Lung (tissue), 12 donors: Measurements from ENCODE around the gene PPP2R5C. TPM values are rescaled to one million over a fixed set of nuclear protein-coding genes. Genes with fewer than 3 reads are reported as not detected.

Source experiments
- ATAC-seq: fragments of 200-7000 bp; cut with Tn5 transposase; one replicate; pipeline ENCODE4 v1.9.1; 2020; ENCODE audit warnings: moderate number of reproducible peaks; ENCODE audit not compliant: insufficient read depth, low FRiP score
- DNase-seq, 3 donors: peaks; one replicate each; pipeline ENCODE4 v3.0.0-alpha.2; 2013 to 2017
- H3K27ac ChIP-seq, 2 donors: one replicate each; pipeline ENCODE4 v1.5.1; 2013; ENCODE audit warnings: mild to moderate bottlenecking in 2 of 2, moderate library complexity in 2 of 2, control low read depth in 1 of 2, inconsistent platforms in 1 of 2, low read depth in 1 of 2, low read length in 1 of 2
- H3K27me3 ChIP-seq, 3 donors: one replicate each; pipeline ENCODE4 v1.5.1; 2013; ENCODE audit warnings: low read length in 2 of 3; ENCODE audit not compliant: control insufficient read depth in 3 of 3, insufficient read depth in 3 of 3
- H3K36me3 ChIP-seq, 4 donors: one replicate each; pipeline ENCODE4 v1.5.1; 2013; ENCODE audit warnings: low read length in 4 of 4, mild to moderate bottlenecking in 1 of 4, moderate library complexity in 1 of 4; ENCODE audit not compliant: control insufficient read depth in 4 of 4, insufficient read depth in 4 of 4
- H3K4me1 ChIP-seq, 5 donors: one replicate each; pipeline ENCODE4 v1.5.1; 2013; ENCODE audit warnings: low read length in 5 of 5, mild to moderate bottlenecking in 2 of 5, moderate library complexity in 1 of 5; ENCODE audit not compliant: control insufficient read depth in 5 of 5, insufficient read depth in 5 of 5
- H3K4me3 ChIP-seq: one replicate; pipeline ENCODE4 v1.5.1; 2013; ENCODE audit warnings: mild to moderate bottlenecking, control low read depth, moderate library complexity
- H3K9ac ChIP-seq, 2 donors: one replicate each; pipeline ENCODE4 v1.5.1; 2013; ENCODE audit warnings: low read length in 2 of 2, control low read depth in 1 of 2; ENCODE audit not compliant: insufficient read depth in 1 of 2
- H3K9me3 ChIP-seq, 4 donors: one replicate each; pipeline ENCODE4 v1.5.1; 2013; ENCODE audit warnings: low read length in 3 of 4, mild to moderate bottlenecking in 1 of 4, moderate library complexity in 1 of 4; ENCODE audit not compliant: control insufficient read depth in 4 of 4, insufficient read depth in 3 of 4
- WGBS, 2 donors: extraction: QIAGEN DNeasy Blood & Tissue Kit; methylation state at CpG; one replicate each; pipeline ENCODE4 v1.1.7; 2013; 5-methylcytosine and 5-hydroxymethylcytosine counted together
- polyA plus RNA-seq, 2 donors: library from polyadenylated mRNA; stranded (reverse); fragments of 200-250 nt; gene quantifications; one replicate each; pipeline ENCODE4 v1.2.1, GENCODE V29; 2013
- total RNA-seq, 2 donors: library from RNA; depleted of rRNA in 1 of 2; stranded (reverse); fragments of >200 nt in 1 of 2; gene quantifications; one replicate each; pipeline ENCODE4 v1.2.1, GENCODE V29; 2014 to 2021
- TF ChIP-seq, protein P1 (sequence below): IDR thresholded peaks from 2 replicates; pipeline ENCODE4 v1.5.1; 2012; ENCODE audit warnings: mild to moderate bottlenecking; ENCODE audit errors: control extremely low read depth, extremely low read depth
- donor health status: control.
- donor health status: control.
- donor health status: Bipolar disorder and iron deficiency.
- donor health status: healthy.
- donor health status: DM: yes; HTN: yes; CAD: no.

Gene PPP2R5C
- total and polyA plus RNA-seq, 4 donors: 66.6 to 180 (median 126) TPM

- ATAC-seq: no peak
- Histone ChIP-seq H3K27ac (no peak overlapping the region), H3K4me1 (peaks cover 0 to 3% (median 0%) of the 10 kb centered on the region in 5 donors), H3K27me3 (no peaks in the 10 kb centered on the region), H3K9ac (no peak overlapping the region), H3K9me3 (no peaks in the 10 kb centered on the region), H3K36me3 (peaks cover 12 to 18% (median 14%) of the 10 kb centered on the region in 4 donors), H3K4me3 (no peak overlapping the region)
- 88 to 94% methylated on average over 7 of the region's 7 CpGs for WGBS, 2 donors
- TF ChIP-seq, protein P1, sequence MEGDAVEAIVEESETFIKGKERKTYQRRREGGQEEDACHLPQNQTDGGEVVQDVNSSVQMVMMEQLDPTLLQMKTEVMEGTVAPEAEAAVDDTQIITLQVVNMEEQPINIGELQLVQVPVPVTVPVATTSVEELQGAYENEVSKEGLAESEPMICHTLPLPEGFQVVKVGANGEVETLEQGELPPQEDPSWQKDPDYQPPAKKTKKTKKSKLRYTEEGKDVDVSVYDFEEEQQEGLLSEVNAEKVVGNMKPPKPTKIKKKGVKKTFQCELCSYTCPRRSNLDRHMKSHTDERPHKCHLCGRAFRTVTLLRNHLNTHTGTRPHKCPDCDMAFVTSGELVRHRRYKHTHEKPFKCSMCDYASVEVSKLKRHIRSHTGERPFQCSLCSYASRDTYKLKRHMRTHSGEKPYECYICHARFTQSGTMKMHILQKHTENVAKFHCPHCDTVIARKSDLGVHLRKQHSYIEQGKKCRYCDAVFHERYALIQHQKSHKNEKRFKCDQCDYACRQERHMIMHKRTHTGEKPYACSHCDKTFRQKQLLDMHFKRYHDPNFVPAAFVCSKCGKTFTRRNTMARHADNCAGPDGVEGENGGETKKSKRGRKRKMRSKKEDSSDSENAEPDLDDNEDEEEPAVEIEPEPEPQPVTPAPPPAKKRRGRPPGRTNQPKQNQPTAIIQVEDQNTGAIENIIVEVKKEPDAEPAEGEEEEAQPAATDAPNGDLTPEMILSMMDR: no peak
- no peak for DNase-seq
Measured at GRCh38 chr14:101922866-101923265, 161.4 kb downstream of the PPP2R5C start.

- DNase-seq (no peak), ATAC-seq (no peak)
- WGBS, 2 donors: 97 to 98% methylated on average over 33 of the region's 33 CpGs
- Histone ChIP-seq H3K27me3 (no peaks in the 10 kb centered on the region), H3K9ac (no peak overlapping the region), H3K36me3 (peaks cover 6 to 24% (median 13%) of the 10 kb centered on the region in 4 donors), H3K9me3 (no peaks in the 10 kb centered on the region), H3K4me1 (peaks cover 0 to 10% (median 3%) of the 10 kb centered on the region in 5 donors), H3K4me3 (no peak overlapping the region), H3K27ac (no peak overlapping the region)
- TF ChIP-seq, protein P1: no peak
Measured at GRCh38 chr14:101925152-101925551, 163.6 kb downstream of the PPP2R5C start.

DNA sequence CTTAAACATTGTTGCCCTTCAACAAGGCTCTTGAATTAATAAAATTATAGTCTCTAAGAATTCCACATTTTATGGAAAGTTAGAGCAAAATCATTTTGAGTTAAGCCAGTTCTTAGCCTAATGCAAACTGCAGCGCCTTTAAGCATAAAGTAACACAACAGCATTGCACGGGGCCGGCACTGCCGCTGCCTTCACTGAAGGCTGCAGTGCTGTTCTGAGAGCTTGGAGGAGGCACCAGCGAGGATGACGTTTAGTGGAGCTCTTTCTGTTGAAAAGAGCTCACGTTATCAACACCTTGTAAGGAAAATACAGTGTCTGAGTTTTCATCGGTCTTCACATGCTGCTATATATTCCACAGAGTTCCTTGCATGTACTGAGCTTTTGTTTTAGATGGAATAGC, 164.6 kb downstream of the PPP2R5C start:
- no peak overlapping the region for H3K4me3 ChIP-seq
- TF ChIP-seq, protein P1: no peak
- peak overlapping the region in 1 of 2 donors; percentile 7 for H3K27ac ChIP-seq
- no peak overlapping the region for H3K9ac ChIP-seq
- ATAC-seq (no peak), DNase-seq (no peak)
- no peaks in the 10 kb centered on the region for H3K9me3 ChIP-seq
- WGBS, 2 donors: 90 to 94% methylated on average over 8 of the region's 8 CpGs
- H3K36me3 ChIP-seq: peaks cover 6 to 21% (median 11%) of the 10 kb centered on the region in 4 donors
- H3K4me1 ChIP-seq: peaks cover 0 to 10% (median 3%) of the 10 kb centered on the region in 5 donors
- H3K27me3 ChIP-seq: no peaks in the 10 kb centered on the region

DNA sequence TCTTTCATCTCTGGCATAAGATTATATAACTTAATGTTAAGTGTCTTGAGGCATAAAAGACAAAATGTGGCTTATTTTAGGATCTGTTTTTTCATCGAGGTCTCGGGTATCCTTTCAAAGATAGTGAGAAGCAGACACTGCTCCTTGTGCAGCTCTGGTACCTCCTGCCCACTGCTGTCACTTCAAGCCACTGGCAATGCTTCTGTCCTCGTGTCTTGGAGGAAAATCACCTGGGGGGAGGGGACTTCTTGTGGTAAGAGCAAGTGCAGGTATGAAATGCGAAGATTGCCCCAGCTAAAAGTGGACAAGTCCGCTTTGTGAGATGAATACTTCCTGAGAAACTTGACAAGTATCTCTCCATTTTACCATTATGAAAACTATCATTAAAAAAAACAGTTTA, 165.1 kb downstream of the PPP2R5C start:
- WGBS, 2 donors: 85% methylated on average over 5 of the region's 5 CpGs
- H3K27me3 ChIP-seq: no peaks in the 10 kb centered on the region
- peak overlapping the region in 1 of 2 donors; percentile 7 for H3K27ac ChIP-seq
- H3K36me3 ChIP-seq: peaks cover 6 to 20% (median 11%) of the 10 kb centered on the region in 4 donors
- TF ChIP-seq, protein P1: no peak
- peaks cover 0 to 10% (median 3%) of the 10 kb centered on the region in 5 donors for H3K4me1 ChIP-seq
- no peak overlapping the region for H3K9ac ChIP-seq
- ATAC-seq: no peak
- no peak overlapping the region for H3K4me3 ChIP-seq
- no peak for DNase-seq
- no peaks in the 10 kb centered on the region for H3K9me3 ChIP-seq
